NCI-H748 (cell line): ENCODE results near the gene CEP250.

Experiments
- DNase-seq: peaks from one replicate; lab custom pipeline; 2025; ENCODE audit not compliant: unreplicated experiment; lab: John Stamatoyannopoulos, UW

Gene CEP250

GRCh38 chr20:35559042-35559693 is 103.8 kb downstream of the CEP250 start:
- DNase-seq = no peak

- DNase-seq = no peak
Measured at GRCh38 chr20:35560105-35560511, 104.7 kb downstream of the CEP250 start.

DNA sequence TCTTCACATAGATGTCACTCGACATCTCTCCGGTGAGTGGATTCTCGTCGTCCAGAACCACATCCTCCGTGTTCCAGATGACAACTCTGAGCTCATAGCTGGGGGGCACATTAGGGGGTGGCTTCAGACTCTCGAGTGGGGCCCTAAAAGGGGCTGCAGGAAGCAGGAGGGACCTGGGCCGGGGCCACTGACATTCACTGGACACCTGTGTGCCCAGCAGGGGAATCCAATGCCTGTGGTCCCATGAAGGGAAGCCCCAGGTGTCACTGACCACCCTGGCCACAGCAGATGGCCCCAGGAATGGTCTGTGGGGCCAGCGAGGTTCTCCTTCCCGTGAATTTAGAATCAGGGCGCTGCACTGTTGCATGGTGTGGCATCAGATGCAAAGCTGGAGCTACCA is 105.1 kb downstream of the CEP250 start:
- no peak for DNase-seq

DNA sequence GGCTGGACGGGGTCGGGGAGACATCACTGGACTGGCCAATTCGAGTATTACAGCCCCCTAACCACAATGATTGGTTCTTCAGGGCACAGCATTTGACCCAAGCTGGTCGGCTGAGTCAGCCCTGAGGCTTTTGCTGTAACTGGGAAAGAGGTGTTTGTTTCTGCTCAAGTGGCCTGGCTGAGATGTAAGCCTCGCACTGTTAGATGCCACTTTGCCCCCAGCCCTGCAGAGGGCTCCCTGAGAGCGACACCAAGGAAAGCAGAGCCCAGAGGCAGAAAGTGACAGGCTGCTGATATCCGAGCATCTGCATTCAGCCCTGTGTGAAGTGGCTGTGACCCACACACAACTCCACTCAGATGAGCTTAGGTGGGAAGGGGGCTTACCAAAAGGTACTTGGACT is 105.9 kb downstream of the CEP250 start:
- DNase-seq = peak; percentile 38

DNA sequence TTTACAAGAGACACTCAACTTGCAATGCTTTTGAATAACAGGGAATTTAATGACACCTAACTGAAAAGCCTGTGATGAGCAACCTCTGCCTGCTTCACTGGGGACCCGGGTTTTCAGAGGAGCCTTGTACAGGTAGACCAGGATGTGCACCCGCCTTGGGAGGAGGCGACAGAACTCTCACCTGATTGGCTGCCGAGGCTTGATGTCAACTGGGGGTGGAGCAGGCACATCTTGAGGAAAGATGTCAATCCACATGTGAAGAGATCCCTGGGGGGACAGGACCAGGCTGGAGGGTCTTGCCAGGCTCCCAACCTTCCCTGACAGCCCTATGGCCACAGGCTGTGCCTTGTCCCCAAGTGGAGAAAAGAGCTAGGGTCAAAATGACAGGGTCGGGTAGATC is 106.3 kb downstream of the CEP250 start:
- no peak for DNase-seq

DNA sequence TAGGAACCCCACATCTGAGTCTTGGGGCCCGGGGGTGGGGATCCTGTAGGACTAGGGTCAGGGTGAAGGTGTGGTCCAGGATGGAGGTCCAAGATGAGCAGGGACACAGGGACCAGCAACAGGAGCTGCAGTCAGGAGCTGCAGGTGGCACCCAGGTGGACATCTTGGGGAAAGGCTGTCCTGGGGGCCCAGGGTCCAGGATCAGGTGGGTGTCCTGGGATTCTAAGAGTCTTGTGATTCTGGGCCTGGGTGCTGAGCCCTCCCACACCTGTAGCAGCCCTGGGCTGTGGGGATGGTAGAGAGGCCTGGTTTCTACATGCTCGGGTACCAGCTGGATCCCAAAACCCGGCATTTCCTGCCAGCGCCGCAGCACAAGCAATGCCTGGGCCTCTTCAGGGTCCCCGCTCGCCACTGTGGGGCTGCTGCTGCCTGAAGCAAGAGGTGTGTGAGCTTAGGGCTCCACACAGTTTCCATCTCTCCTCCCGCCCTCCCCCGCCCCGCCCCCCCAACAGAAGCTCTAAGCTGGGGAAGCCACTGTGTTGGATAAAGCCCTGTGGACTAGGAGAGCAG is 107.2 kb downstream of the CEP250 start:
- DNase-seq = no peak

GRCh38 chr20:35563834-35564233 is 108.4 kb downstream of the CEP250 start:
- DNase-seq = no peak

- DNase-seq = no peak
Measured at GRCh38 chr20:35564905-35565304, 109.5 kb downstream of the CEP250 start.

- DNase-seq = peak; percentile 19
Measured at GRCh38 chr20:35568645-35569044, 113.2 kb downstream of the CEP250 start.
